CD14-positive monocyte (primary cell): ENCODE measurements around the gene NOCT. TPM values are rescaled to one million over a fixed set of nuclear protein-coding genes. Genes with fewer than 3 reads are reported as not detected.

Experiments used
- DNase-seq, 3 donors: peaks; one replicate each; pipeline ENCODE4 v3.0.0-alpha.2; 2011 to 2022
- H2AFZ ChIP-seq: 2 replicates; pipeline ENCODE4 v1.6.0; 2012; ENCODE audit warnings: mild to moderate bottlenecking, low read depth, low read length, inconsistent platforms; ENCODE audit not compliant: insufficient read depth, poor library complexity, severe bottlenecking
- H3K27ac ChIP-seq, 2 donors: 1 replicate in 1 of 2; 2 replicates in 1 of 2; pipeline ENCODE4 v1.5.1; 2012 to 2013; ENCODE audit warnings: low read length in 2 of 2, control low read depth in 1 of 2, inconsistent platforms in 1 of 2, low read depth in 1 of 2, mild to moderate bottlenecking in 1 of 2
- H3K27me3 ChIP-seq, 2 donors: one replicate each; pipeline versions ENCODE4 v1.6.0 to v1.6.1; 2011 to 2013; ENCODE audit warnings: low read length in 2 of 2; ENCODE audit not compliant: control insufficient read depth in 2 of 2, insufficient read depth in 2 of 2
- H3K36me3 ChIP-seq, 2 donors: replicated peaks in 1 of 2; 1 replicate in 1 of 2; 2 replicates in 1 of 2; pipeline versions ENCODE4 v1.5.1 to v1.6.1; 2012 to 2013; ENCODE audit warnings: low read length in 2 of 2, control low read depth in 1 of 2, inconsistent platforms in 1 of 2, mild to moderate bottlenecking in 1 of 2; ENCODE audit not compliant: insufficient read depth in 2 of 2, control insufficient read depth in 1 of 2
- H3K4me1 ChIP-seq, 2 donors: 1 replicate in 1 of 2; 2 replicates in 1 of 2; pipeline versions ENCODE4 v1.5.1 to v1.6.1; 2012 to 2013; ENCODE audit warnings: low read length in 2 of 2, control low read depth in 1 of 2, inconsistent platforms in 1 of 2, mild to moderate bottlenecking in 1 of 2, moderate library complexity in 1 of 2; ENCODE audit not compliant: insufficient read depth in 2 of 2, control insufficient read depth in 1 of 2
- H3K4me2 ChIP-seq: replicated peaks from 2 replicates; pipeline ENCODE3; 2012; ENCODE audit warnings: low read length, moderate library complexity, mild to moderate bottlenecking; ENCODE audit not compliant: poor library complexity, severe bottlenecking; ENCODE audit errors: extremely low read depth
- H3K4me3 ChIP-seq, 3 experiments: fragments of 200-600 bp in 1 of 3; sonication (generic) in 1 of 3; replicated peaks in 1 of 3; 1 replicate in 2 of 3; 2 replicates in 1 of 3; pipeline ENCODE4 v1.5.1; 2011 to 2013; ENCODE audit warnings: low read length in 3 of 3, mild to moderate bottlenecking in 3 of 3, control low read depth in 2 of 3, low read depth in 2 of 3, inconsistent platforms in 1 of 3, moderate library complexity in 1 of 3
- H3K79me2 ChIP-seq: 2 replicates; pipeline ENCODE4 v1.6.0; 2012; ENCODE audit warnings: mild to moderate bottlenecking, control low read depth, inconsistent platforms, low read length, moderate library complexity; ENCODE audit not compliant: insufficient read depth
- H3K9ac ChIP-seq: 2 replicates; pipeline ENCODE4 v1.6.0; 2017; ENCODE audit warnings: low read length, mild to moderate bottlenecking; ENCODE audit not compliant: insufficient read depth, poor library complexity, severe bottlenecking
- H3K9me3 ChIP-seq, 2 donors: replicated peaks in 1 of 2; 1 replicate in 1 of 2; 2 replicates in 1 of 2; pipeline versions ENCODE4 v1.5.1 to v1.6.1; 2012 to 2013; ENCODE audit warnings: low read length in 2 of 2, control low read depth in 1 of 2; ENCODE audit not compliant: control insufficient read depth in 1 of 2, insufficient read depth in 1 of 2
- H4K20me1 ChIP-seq: 2 replicates; pipeline ENCODE4 v1.6.0; 2012; ENCODE audit warnings: mild to moderate bottlenecking, low read length, control low read depth, moderate library complexity; ENCODE audit not compliant: insufficient read depth
- H3K27ac Mint-ChIP-seq, 7 donors: one replicate each; pipeline ENCODE4 v1.8.0; 2020; ENCODE audit warnings: mild to moderate bottlenecking in 7 of 7, mixed read lengths in 7 of 7, moderate library complexity in 6 of 7, inconsistent platforms in 2 of 7
- H3K27me3 Mint-ChIP-seq, 3 donors: one replicate each; pipeline ENCODE4 v1.8.0; 2021 to 2022; ENCODE audit warnings: low read depth in 3 of 3, mild to moderate bottlenecking in 3 of 3, mixed read lengths in 3 of 3, moderate library complexity in 3 of 3, inconsistent platforms in 1 of 3
- H3K36me3 Mint-ChIP-seq, 2 donors: one replicate each; pipeline ENCODE4 v1.8.0; 2020; ENCODE audit warnings: mixed read lengths in 2 of 2, inconsistent platforms in 1 of 2, mild to moderate bottlenecking in 1 of 2
- H3K4me1 Mint-ChIP-seq: one replicate; pipeline ENCODE4 v1.8.0; 2020; ENCODE audit warnings: mild to moderate bottlenecking, mixed read lengths
- H3K4me3 Mint-ChIP-seq, 2 donors: one replicate each; pipeline ENCODE4 v1.8.0; 2020; ENCODE audit warnings: mild to moderate bottlenecking in 2 of 2, mixed read lengths in 2 of 2, moderate library complexity in 1 of 2
- H3K9me3 Mint-ChIP-seq, 7 donors: one replicate each; pipeline ENCODE4 v1.8.0; 2020 to 2022; ENCODE audit warnings: mixed read lengths in 7 of 7, mild to moderate bottlenecking in 6 of 7, moderate library complexity in 6 of 7, inconsistent platforms in 2 of 7
- CTCF ChIP-seq: fragments of 200-600 bp; IDR thresholded peaks from one replicate; pipeline ENCODE4 v1.8.0; 2022; ENCODE audit warnings: antibody characterized with exemption, mild to moderate bottlenecking
- WGBS: methylation state at CpG from one replicate; pipeline ENCODE4 v1.1.5; 2013; ENCODE audit warnings: missing lambda C conversion rate; ENCODE audit not compliant: insufficient coverage; 5-methylcytosine and 5-hydroxymethylcytosine counted together
- intact Hi-C, 2 donors: fragments of 100-400 bp; cut with micrococcal nuclease; formaldehyde crosslinking; loops; one replicate each; pipeline versions ENCODE4 v1.15.0 to v1.15.1; 2023
- polyA plus RNA-seq, 3 donors: library from polyadenylated mRNA; depleted of rRNA in 1 of 3; unstranded in 2 of 3; stranded (reverse) in 1 of 3; fragments of 300-500 nt in 2 of 3; fragments of >200 nt in 1 of 3; fragmentation: Illumina TruSeq in 2 of 3; gene quantifications; 1 replicate in 2 of 3; 2 replicates in 1 of 3; pipeline ENCODE4 v1.2.3, GENCODE V29; 2012 to 2021
- small RNA-seq: library from RNA; depleted of rRNA; stranded (forward); fragments of <200 nt; gene quantifications from one replicate; pipeline ENCODE3, GENCODE V24; 2012; ENCODE audit warnings: low read depth; ENCODE audit not compliant: insufficient read length

Gene NOCT
- polyA plus RNA-seq, 3 donors, result 0.54 to 31.5 (median 0.89) TPM

GRCh38 chr4:139085141-139085540 lies 69.6 kb downstream of the NOCT start:
- no peaks in the 10 kb centered on the region for H3K9me3 ChIP-seq
- no CpG with 5 or more reads among the region's 5 CpGs for WGBS
- peak overlapping the region in 2 of 7 donors; percentile 48 to 96 for H3K27ac Mint-ChIP-seq
- H3K4me3 ChIP-seq, result peak overlapping the region in 1 of 3 experiments; percentile 98
- peaks cover 54% of the 10 kb centered on the region for H4K20me1 ChIP-seq
- peaks cover 24% of the 10 kb centered on the region for H3K4me1 Mint-ChIP-seq
- intact Hi-C loops, result loop anchor here (10.0 kb wide), 3 partner anchors 90 to 370 kb away; partner anchors contain the start of genes ELF2 (in 1 of the 2) and RAB33B (in 1 of the 2)
- H3K9me3 Mint-ChIP-seq, result peaks cover 0 to 4% (median 0%) of the 10 kb centered on the region in 7 donors
- H3K79me2 ChIP-seq, result peaks cover 73% of the 10 kb centered on the region
- H2AFZ ChIP-seq, result peak overlapping the region; percentile 83
- DNase-seq, result no peak
- H3K9ac ChIP-seq, result no peak overlapping the region
- no peaks in the 10 kb centered on the region for H3K27me3 ChIP-seq
- peaks cover 0 to 4% (median 1%) of the 10 kb centered on the region in 3 donors for H3K27me3 Mint-ChIP-seq
- H3K36me3 ChIP-seq, result no peaks in the 10 kb centered on the region
- H3K27ac ChIP-seq, result no peak overlapping the region
- peaks cover 3% of the 10 kb centered on the region in 2 donors for H3K36me3 Mint-ChIP-seq
- H3K4me3 Mint-ChIP-seq, result peak overlapping the region; percentile 98 to 99
- H3K4me1 ChIP-seq, result peaks cover 17 to 26% of the 10 kb centered on the region in 2 donors
- TF ChIP-seq CTCF, result peak; percentile 18
- H3K4me2 ChIP-seq, result peak overlapping the region; percentile 92

GRCh38 chr4:139092271-139092670 lies 76.7 kb downstream of the NOCT start:
- Histone ChIP-seq H3K9me3 (no peaks in the 10 kb centered on the region), H3K4me3 (no peak overlapping the region), H4K20me1 (peaks cover 26% of the 10 kb centered on the region), H3K36me3 (peaks cover 5 to 20% of the 10 kb centered on the region in 2 donors), H3K27ac (no peak overlapping the region), H3K27me3 (no peaks in the 10 kb centered on the region), H3K4me1 (no peaks in the 10 kb centered on the region), H3K4me2 (no peak overlapping the region), H3K9ac (no peak overlapping the region), H2AFZ (no peak overlapping the region), H3K79me2 (peaks cover 33% of the 10 kb centered on the region)
- Mint-ChIP-seq H3K9me3 (no peaks in the 10 kb centered on the region), H3K27ac (peak overlapping the region in 1 of 7 donors; percentile 30), H3K27me3 (peaks cover 0 to 4% (median 1%) of the 10 kb centered on the region in 3 donors), H3K4me1 (peaks cover 2% of the 10 kb centered on the region), H3K36me3 (peaks cover 18 to 25% of the 10 kb centered on the region in 2 donors), H3K4me3 (no peak overlapping the region)
- intact Hi-C loops, result no loop called here
- 95% methylated on average over 10 of the region's 12 CpGs for WGBS
- no peak for DNase-seq
- TF ChIP-seq CTCF, result no peak

Small RNAs within 50 kb of the gene (small RNA-seq; reads per million reads assigned to genes)
- gene RNU6-531P, result not detected

Other genes starting within 250 kb of the NOCT start
- 10 to 100 TPM; 14.0 to 34.3 (median 18.9) TPM for gene ELF2, start 161.4 kb downstream of the NOCT start, polyA plus RNA-seq